ENCODE data around the gene CIAO3.

- TF ChIP-seq CTCF (IDR thresholded peaks at IDR 0.05) (no peak), EZH2 (IDR thresholded peaks at IDR 0.05; ENCODE audit: borderline replicate concordance, insufficient read depth, low read depth, low read length, poor library complexity, severe bottlenecking) (no peak)
Observed at GRCh38 chr16:769934-770333, 29.1 kb upstream of the CIAO3 start.
